Astrocyte (in vitro differentiated cells and primary cell): ENCODE measurements around the gene PSME3.
"Not testable (repeated sequence)": the region's sequence is repeated elsewhere in the genome, so short reads cannot be mapped to it uniquely, and the experiment has no call there.

Experiments used
- CTCF ChIP-seq: IDR thresholded peaks from 2 replicates; pipeline ENCODE4 v1.5.1; 2011; ENCODE audit warnings: low read depth, mild to moderate bottlenecking, inconsistent platforms, low read length, moderate library complexity; ENCODE audit not compliant: insufficient read depth
- EZH2 ChIP-seq: IDR thresholded peaks from 2 replicates; pipeline ENCODE4 v1.6.1; 2012; ENCODE audit warnings: mild to moderate bottlenecking, low read length, inconsistent platforms; ENCODE audit not compliant: insufficient read depth

- not testable (repeated sequence) for TF ChIP-seq CTCF, EZH2
Observed at GRCh38 chr17:42885806-42886205, 52.6 kb downstream of the PSME3 start.
